ENCODE data around the gene CCDC110.

Gene CCDC110

GRCh38 chr4:185506422-185506821 lies 34.9 kb upstream of the CCDC110 start:
- no peak overlapping the region for H3K9ac ChIP-seq (ENCODE audit: low read length)
- no peak overlapping the region for H3K27ac ChIP-seq (ENCODE audit: low read length)
- no peak overlapping the region for H3K4me3 ChIP-seq (ENCODE audit: low read length)
- H3K27me3 ChIP-seq (ENCODE audit: control insufficient read depth, insufficient read depth, low read length): no peaks in the 10 kb centered on the region
- no peaks in the 10 kb centered on the region for H3K36me3 ChIP-seq (ENCODE audit: control insufficient read depth, low read depth, low read length)
- H3K9me3 ChIP-seq (ENCODE audit: control insufficient read depth, low read depth, low read length): no peaks in the 10 kb centered on the region
- H3K4me1 ChIP-seq (ENCODE audit: control insufficient read depth, low read depth, low read length): no peaks in the 10 kb centered on the region

- peaks cover 11% of the 10 kb centered on the region for H3K9me3 ChIP-seq (ENCODE audit: control insufficient read depth, low read depth, low read length)
- no peak overlapping the region for H3K4me3 ChIP-seq (ENCODE audit: low read length)
- H3K27me3 ChIP-seq (ENCODE audit: control insufficient read depth, insufficient read depth, low read length): no peaks in the 10 kb centered on the region
- H3K4me1 ChIP-seq (ENCODE audit: control insufficient read depth, low read depth, low read length): no peaks in the 10 kb centered on the region
- no peak overlapping the region for H3K27ac ChIP-seq (ENCODE audit: low read length)
- no peaks in the 10 kb centered on the region for H3K36me3 ChIP-seq (ENCODE audit: control insufficient read depth, low read depth, low read length)
- H3K9ac ChIP-seq (ENCODE audit: low read length): no peak overlapping the region
These were observed 32.8 kb upstream of the CCDC110 start for GRCh38 chr4:185504098-185505047.

GRCh38 chr4:185502386-185502785 lies 30.9 kb upstream of the CCDC110 start:
- Histone ChIP-seq H3K4me3 (ENCODE audit: low read length) (no peak overlapping the region), H3K9ac (ENCODE audit: low read length) (no peak overlapping the region), H3K36me3 (ENCODE audit: control insufficient read depth, low read depth, low read length) (no peaks in the 10 kb centered on the region)

GRCh38 chr4:185500576-185500975 lies 29.0 kb upstream of the CCDC110 start:
- no peaks in the 10 kb centered on the region for H3K4me1 ChIP-seq (ENCODE audit: control insufficient read depth, low read depth, low read length)
- H3K27ac ChIP-seq (ENCODE audit: low read length): no peak overlapping the region
- no peaks in the 10 kb centered on the region for H3K27me3 ChIP-seq (ENCODE audit: control insufficient read depth, insufficient read depth, low read length)
- no peak overlapping the region for H3K9ac ChIP-seq (ENCODE audit: low read length)
- H3K9me3 ChIP-seq (ENCODE audit: control insufficient read depth, low read depth, low read length): peaks cover 11% of the 10 kb centered on the region
- H3K4me3 ChIP-seq (ENCODE audit: low read length): no peak overlapping the region
- no peaks in the 10 kb centered on the region for H3K36me3 ChIP-seq (ENCODE audit: control insufficient read depth, low read depth, low read length)

More at GRCh38 chr4:185502386-185502785, 30.9 kb upstream of the CCDC110 start:
- H3K27ac ChIP-seq (ENCODE audit: low read length): no peak overlapping the region
- H3K4me1 ChIP-seq (ENCODE audit: control insufficient read depth, low read depth, low read length): no peaks in the 10 kb centered on the region
- H3K9me3 ChIP-seq (ENCODE audit: control insufficient read depth, low read depth, low read length): peaks cover 11% of the 10 kb centered on the region
- H3K27me3 ChIP-seq (ENCODE audit: control insufficient read depth, insufficient read depth, low read length): no peaks in the 10 kb centered on the region

- H3K27me3 ChIP-seq (ENCODE audit: control insufficient read depth, insufficient read depth, low read length): no peaks in the 10 kb centered on the region
- no peaks in the 10 kb centered on the region for H3K36me3 ChIP-seq (ENCODE audit: control insufficient read depth, low read depth, low read length)
- H3K9ac ChIP-seq (ENCODE audit: low read length): no peak overlapping the region
- H3K4me1 ChIP-seq (ENCODE audit: control insufficient read depth, low read depth, low read length): no peaks in the 10 kb centered on the region
- peaks cover 11% of the 10 kb centered on the region for H3K9me3 ChIP-seq (ENCODE audit: control insufficient read depth, low read depth, low read length)
- no peak overlapping the region for H3K4me3 ChIP-seq (ENCODE audit: low read length)
- no peak overlapping the region for H3K27ac ChIP-seq (ENCODE audit: low read length)
These were observed 28.5 kb upstream of the CCDC110 start for GRCh38 chr4:185500035-185500434.

GRCh38 chr4:185488650-185489049 lies 17.1 kb upstream of the CCDC110 start:
- Histone ChIP-seq H3K9ac (ENCODE audit: low read length) (no peak overlapping the region), H3K4me1 (ENCODE audit: control insufficient read depth, low read depth, low read length) (no peaks in the 10 kb centered on the region), H3K9me3 (ENCODE audit: control insufficient read depth, low read depth, low read length) (peaks cover 2% of the 10 kb centered on the region), H3K27me3 (ENCODE audit: control insufficient read depth, insufficient read depth, low read length) (no peaks in the 10 kb centered on the region), H3K4me3 (ENCODE audit: low read length) (no peak overlapping the region), H3K36me3 (ENCODE audit: control insufficient read depth, low read depth, low read length) (no peaks in the 10 kb centered on the region), H3K27ac (ENCODE audit: low read length) (no peak overlapping the region)

- no peaks in the 10 kb centered on the region for H3K36me3 ChIP-seq (ENCODE audit: control insufficient read depth, low read depth, low read length)
- H3K27me3 ChIP-seq (ENCODE audit: control insufficient read depth, insufficient read depth, low read length): peaks cover 37% of the 10 kb centered on the region
- no peak overlapping the region for H3K4me3 ChIP-seq (ENCODE audit: low read length)
- H3K27ac ChIP-seq (ENCODE audit: low read length): no peak overlapping the region
- no peaks in the 10 kb centered on the region for H3K9me3 ChIP-seq (ENCODE audit: control insufficient read depth, low read depth, low read length)
- no peak overlapping the region for H3K9ac ChIP-seq (ENCODE audit: low read length)
- no peaks in the 10 kb centered on the region for H3K4me1 ChIP-seq (ENCODE audit: control insufficient read depth, low read depth, low read length)
These were observed 9.9 kb upstream of the CCDC110 start for GRCh38 chr4:185481401-185481800.

- Histone ChIP-seq H3K9me3 (ENCODE audit: control insufficient read depth, low read depth, low read length) (no peaks in the 10 kb centered on the region), H3K9ac (ENCODE audit: low read length) (no peak overlapping the region), H3K4me3 (ENCODE audit: low read length) (no peak overlapping the region), H3K27me3 (ENCODE audit: control insufficient read depth, insufficient read depth, low read length) (peaks cover 37% of the 10 kb centered on the region), H3K27ac (ENCODE audit: low read length) (no peak overlapping the region), H3K36me3 (ENCODE audit: control insufficient read depth, low read depth, low read length) (no peaks in the 10 kb centered on the region), H3K4me1 (ENCODE audit: control insufficient read depth, low read depth, low read length) (no peaks in the 10 kb centered on the region)
These were observed 8.6 kb upstream of the CCDC110 start for GRCh38 chr4:185480016-185480732.

- Histone ChIP-seq H3K36me3 (ENCODE audit: control insufficient read depth, low read depth, low read length) (no peaks in the 10 kb centered on the region), H3K9me3 (ENCODE audit: control insufficient read depth, low read depth, low read length) (no peaks in the 10 kb centered on the region), H3K4me1 (ENCODE audit: control insufficient read depth, low read depth, low read length) (no peaks in the 10 kb centered on the region), H3K27ac (ENCODE audit: low read length) (no peak overlapping the region), H3K27me3 (ENCODE audit: control insufficient read depth, insufficient read depth, low read length) (peaks cover 37% of the 10 kb centered on the region), H3K9ac (ENCODE audit: low read length) (no peak overlapping the region), H3K4me3 (ENCODE audit: low read length) (no peak overlapping the region)
These were observed 8.0 kb upstream of the CCDC110 start for GRCh38 chr4:185479507-185479971.

- Histone ChIP-seq H3K27me3 (ENCODE audit: control insufficient read depth, insufficient read depth, low read length) (peaks cover 28% of the 10 kb centered on the region), H3K27ac (ENCODE audit: low read length) (no peak overlapping the region), H3K9me3 (ENCODE audit: control insufficient read depth, low read depth, low read length) (no peaks in the 10 kb centered on the region), H3K9ac (ENCODE audit: low read length) (no peak overlapping the region), H3K36me3 (ENCODE audit: control insufficient read depth, low read depth, low read length) (no peaks in the 10 kb centered on the region), H3K4me3 (ENCODE audit: low read length) (no peak overlapping the region), H3K4me1 (ENCODE audit: control insufficient read depth, low read depth, low read length) (peaks cover 6% of the 10 kb centered on the region)
These were observed 1.7 kb upstream of the CCDC110 start for GRCh38 chr4:185473247-185473646.

- Histone ChIP-seq H3K4me3 (ENCODE audit: low read length) (peak overlapping the region; percentile 75), H3K27ac (ENCODE audit: low read length) (no peak overlapping the region)
These were observed 590 bp upstream of the CCDC110 start for GRCh38 chr4:185472103-185472542.

More at GRCh38 chr4:185472103-185472542, 590 bp upstream of the CCDC110 start:
- peak overlapping the region; percentile 32 for H3K9ac ChIP-seq (ENCODE audit: low read length)
- H3K9me3 ChIP-seq (ENCODE audit: control insufficient read depth, low read depth, low read length): no peaks in the 10 kb centered on the region
- H3K4me1 ChIP-seq (ENCODE audit: control insufficient read depth, low read depth, low read length): peaks cover 6% of the 10 kb centered on the region
- no peaks in the 10 kb centered on the region for H3K36me3 ChIP-seq (ENCODE audit: control insufficient read depth, low read depth, low read length)
- H3K27me3 ChIP-seq (ENCODE audit: control insufficient read depth, insufficient read depth, low read length): peaks cover 28% of the 10 kb centered on the region

All from iPS-18a (cell line).